Loucy (cell line): ENCODE data around the gene ABCG1.

Experiments
- EZH2phosphoT487 ChIP-seq: fragments of 200-600 bp; IDR thresholded peaks from 2 replicates; pipeline ENCODE4 v1.6.1; 2018; ENCODE audit warnings: antibody characterized with exemption, mild to moderate bottlenecking, moderate library complexity, borderline replicate concordance
- TF ChIP-seq, protein P1 (sequence below): fragments of 200-600 bp; sonication (generic); conservative IDR thresholded peaks from 2 replicates; pipeline ENCODE4 v1.5.1; 2014; ENCODE audit warnings: mild to moderate bottlenecking, antibody characterized with exemption, low read length

DNA sequence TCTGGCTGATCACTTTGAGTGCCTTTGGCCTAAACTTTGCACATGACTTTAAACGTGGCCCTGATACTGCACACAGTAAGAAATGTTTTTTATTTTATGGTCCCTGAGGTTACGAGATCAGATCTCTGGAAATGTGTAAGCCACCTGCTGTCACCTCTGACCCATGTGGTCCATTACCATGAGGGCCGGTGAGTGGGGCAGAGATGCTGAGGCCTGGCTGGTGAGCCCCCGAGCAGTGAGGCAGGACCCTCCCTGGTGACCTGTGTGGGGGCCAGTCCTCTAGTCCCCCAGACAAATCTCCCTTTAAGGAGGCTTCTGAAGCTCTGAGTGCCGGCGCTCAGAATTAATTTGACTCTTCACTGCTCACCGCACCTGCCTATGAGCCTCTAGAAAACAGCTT, 83.9 kb downstream of the ABCG1 start:
- TF ChIP-seq, protein P1, sequence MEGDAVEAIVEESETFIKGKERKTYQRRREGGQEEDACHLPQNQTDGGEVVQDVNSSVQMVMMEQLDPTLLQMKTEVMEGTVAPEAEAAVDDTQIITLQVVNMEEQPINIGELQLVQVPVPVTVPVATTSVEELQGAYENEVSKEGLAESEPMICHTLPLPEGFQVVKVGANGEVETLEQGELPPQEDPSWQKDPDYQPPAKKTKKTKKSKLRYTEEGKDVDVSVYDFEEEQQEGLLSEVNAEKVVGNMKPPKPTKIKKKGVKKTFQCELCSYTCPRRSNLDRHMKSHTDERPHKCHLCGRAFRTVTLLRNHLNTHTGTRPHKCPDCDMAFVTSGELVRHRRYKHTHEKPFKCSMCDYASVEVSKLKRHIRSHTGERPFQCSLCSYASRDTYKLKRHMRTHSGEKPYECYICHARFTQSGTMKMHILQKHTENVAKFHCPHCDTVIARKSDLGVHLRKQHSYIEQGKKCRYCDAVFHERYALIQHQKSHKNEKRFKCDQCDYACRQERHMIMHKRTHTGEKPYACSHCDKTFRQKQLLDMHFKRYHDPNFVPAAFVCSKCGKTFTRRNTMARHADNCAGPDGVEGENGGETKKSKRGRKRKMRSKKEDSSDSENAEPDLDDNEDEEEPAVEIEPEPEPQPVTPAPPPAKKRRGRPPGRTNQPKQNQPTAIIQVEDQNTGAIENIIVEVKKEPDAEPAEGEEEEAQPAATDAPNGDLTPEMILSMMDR = no peak
- no peak for TF ChIP-seq EZH2phosphoT487
